Endodermal cell (in vitro differentiated cells): Measurements from ENCODE around the gene TSPAN3. TPM values are rescaled to one million over a fixed set of nuclear protein-coding genes. Genes with fewer than 3 reads are reported as not detected.

ENCODE experiments used
- DNase-seq: peaks from one replicate; pipeline ENCODE4 v3.0.0-alpha.2; 2017
- H3K27ac ChIP-seq: 2 replicates; pipeline ENCODE4 v1.5.1; 2013; ENCODE audit warnings: mild to moderate bottlenecking, low read depth, low read length, moderate library complexity
- H3K27me3 ChIP-seq: 2 replicates; pipeline ENCODE4 v1.6.1; 2013; ENCODE audit warnings: mild to moderate bottlenecking, low read length, moderate library complexity; ENCODE audit not compliant: insufficient read depth, control insufficient read depth, poor library complexity, severe bottlenecking
- H3K36me3 ChIP-seq: 2 replicates; pipeline ENCODE4 v1.7.0; 2013; ENCODE audit warnings: mild to moderate bottlenecking, low read length, moderate library complexity; ENCODE audit not compliant: control insufficient read depth, insufficient read depth
- H3K4me1 ChIP-seq: one replicate; pipeline ENCODE4 v1.7.0; 2013; ENCODE audit warnings: low read length; ENCODE audit not compliant: control insufficient read depth, insufficient read depth
- H3K4me3 ChIP-seq: 2 replicates; pipeline ENCODE4 v1.5.1; 2013; ENCODE audit warnings: mild to moderate bottlenecking, low read length, moderate library complexity
- H3K9ac ChIP-seq: 2 replicates; pipeline ENCODE4 v1.6.1; 2013; ENCODE audit warnings: mild to moderate bottlenecking, low read length, moderate library complexity; ENCODE audit not compliant: poor library complexity, severe bottlenecking; ENCODE audit errors: extremely low read depth
- H3K9me3 ChIP-seq: 2 replicates; pipeline ENCODE4 v1.6.1; 2013; ENCODE audit warnings: mild to moderate bottlenecking, low read length, moderate library complexity; ENCODE audit not compliant: control insufficient read depth
- H3K27ac Mint-ChIP-seq: 2 replicates; pipeline ENCODE4 v1.8.0; 2020; ENCODE audit warnings: mixed read lengths
- H3K27me3 Mint-ChIP-seq: 2 replicates; pipeline ENCODE4 v1.8.0; 2021; ENCODE audit warnings: mild to moderate bottlenecking, mixed read lengths; ENCODE audit not compliant: insufficient read depth
- H3K36me3 Mint-ChIP-seq: 2 replicates; pipeline ENCODE4 v1.8.0; 2020; ENCODE audit warnings: low read depth, mixed read lengths
- H3K4me1 Mint-ChIP-seq: 2 replicates; pipeline ENCODE4 v1.8.0; 2020; ENCODE audit warnings: mixed read lengths
- H3K4me3 Mint-ChIP-seq: 2 replicates; pipeline ENCODE4 v1.8.0; 2020; ENCODE audit warnings: mild to moderate bottlenecking, moderate library complexity, mixed read lengths
- H3K9me3 Mint-ChIP-seq: 2 replicates; pipeline ENCODE4 v1.8.0; 2020; ENCODE audit warnings: mild to moderate bottlenecking, mixed read lengths
- CTCF ChIP-seq: fragments of 200-600 bp; sonication (generic); conservative IDR thresholded peaks from 2 replicates; pipeline ENCODE4 v1.5.0; 2021; ENCODE audit warnings: antibody characterized with exemption, mild to moderate bottlenecking
- WGBS, 2 experiments: methylation state at CpG; one replicate each; pipeline versions ENCODE4 v1.1.5 to v1.1.7; 2013; ENCODE audit warnings: missing lambda C conversion rate in 2 of 2, mixed read lengths in 1 of 2; ENCODE audit not compliant: insufficient coverage in 1 of 2, insufficient read length in 1 of 2; 5-methylcytosine and 5-hydroxymethylcytosine counted together
- total RNA-seq, 2 donors: library from RNA; stranded (reverse); fragmentation: NEBNext Ultra II Directional in 1 of 2; extraction: Animal tissue kit (Norgen Biotek cat#: 25700) in 1 of 2; gene quantifications; 2 replicates in 1 of 2; 3 replicates in 1 of 2; pipeline ENCODE4 v1.2.1, GENCODE V29; 2021

Gene TSPAN3
- total RNA-seq, 2 donors from 2014 or later = 188 to 211 TPM

DNA sequence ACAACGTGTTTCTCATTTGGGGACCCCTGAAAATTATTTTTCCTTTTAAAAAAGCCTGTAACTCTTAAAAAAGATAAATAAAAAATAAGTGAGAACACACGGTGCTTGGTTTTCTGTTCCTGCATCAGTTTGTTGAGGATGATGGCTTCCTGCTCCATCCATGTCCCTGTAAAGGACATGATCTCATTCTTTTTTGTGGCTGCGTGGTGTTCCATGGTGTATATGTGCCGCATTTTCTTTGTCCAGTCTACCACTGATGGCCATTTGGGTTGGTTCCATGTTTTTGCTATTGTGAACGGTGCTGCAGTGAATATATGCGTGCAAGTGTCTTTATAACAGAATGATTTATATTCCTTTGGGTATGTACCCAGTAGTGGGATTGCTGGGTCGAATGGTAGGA lies 2.3 kb downstream of the TSPAN3 start:
- DNase-seq = no peak
- no peak for TF ChIP-seq CTCF
- Mint-ChIP-seq H3K4me1 (peaks cover 28% of the 10 kb centered on the region), H3K9me3 (no peaks in the 10 kb centered on the region), H3K27me3 (peaks cover 2% of the 10 kb centered on the region), H3K36me3 (peaks cover 7% of the 10 kb centered on the region), H3K27ac (no peak overlapping the region), H3K4me3 (no peak overlapping the region)
- peaks cover 18% of the 10 kb centered on the region for H3K36me3 ChIP-seq
- H3K4me1 ChIP-seq = peaks cover 2% of the 10 kb centered on the region
- 97 to 98% methylated on average over 4 to 7 of the region's 7 CpGs for WGBS, 2 experiments
- no peaks in the 10 kb centered on the region for H3K9me3 ChIP-seq
- no peak overlapping the region for H3K27ac ChIP-seq
- no peak overlapping the region for H3K4me3 ChIP-seq
- no peak overlapping the region for H3K9ac ChIP-seq
- H3K27me3 ChIP-seq = no peaks in the 10 kb centered on the region

DNA sequence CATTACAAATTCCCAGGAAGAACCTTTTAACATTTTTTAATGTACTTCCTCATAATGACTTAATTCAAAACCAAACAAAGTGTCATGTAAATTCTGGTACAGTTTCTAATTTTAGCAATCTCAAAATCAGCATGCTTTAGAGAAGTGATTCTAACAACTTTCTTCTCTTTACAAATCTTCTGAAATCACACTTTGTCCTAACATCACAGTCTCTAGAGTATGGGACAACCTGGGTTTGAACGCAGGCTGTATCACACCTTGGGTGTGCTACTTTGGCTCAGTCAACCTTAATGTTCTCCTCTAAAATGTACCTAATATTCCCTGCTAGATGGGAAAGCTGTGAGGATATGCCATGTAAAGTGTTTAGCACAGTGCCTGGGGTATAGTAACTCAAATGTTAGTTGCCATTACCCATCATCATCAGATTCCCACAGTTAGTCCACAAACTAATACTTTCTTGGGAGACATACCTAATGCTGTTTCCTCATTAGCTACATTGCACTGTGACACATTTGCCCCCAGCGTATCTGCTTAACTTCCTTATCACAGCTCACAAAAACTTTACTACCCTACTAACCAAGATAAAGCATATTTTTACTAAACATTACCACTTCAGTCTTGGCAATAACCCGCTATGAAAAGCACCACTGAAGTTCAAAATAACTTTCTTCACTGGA lies 3.1 kb downstream of the TSPAN3 start:
- peaks cover 28% of the 10 kb centered on the region for H3K4me1 Mint-ChIP-seq
- Histone ChIP-seq H3K9me3 (no peaks in the 10 kb centered on the region), H3K36me3 (peaks cover 18% of the 10 kb centered on the region), H3K4me1 (peaks cover 2% of the 10 kb centered on the region), H3K27me3 (no peaks in the 10 kb centered on the region), H3K9ac (no peak overlapping the region), H3K4me3 (peak overlapping the region; percentile 21), H3K27ac (no peak overlapping the region)
- H3K4me3 Mint-ChIP-seq = no peak overlapping the region
- H3K9me3 Mint-ChIP-seq = no peaks in the 10 kb centered on the region
- WGBS, 2 experiments = 94 to 100% methylated on average over 1 to 3 of the region's 3 CpGs
- no peak overlapping the region for H3K27ac Mint-ChIP-seq
- H3K27me3 Mint-ChIP-seq = no peaks in the 10 kb centered on the region
- H3K36me3 Mint-ChIP-seq = peaks cover 7% of the 10 kb centered on the region
- TF ChIP-seq CTCF = no peak
- DNase-seq = no peak

DNA sequence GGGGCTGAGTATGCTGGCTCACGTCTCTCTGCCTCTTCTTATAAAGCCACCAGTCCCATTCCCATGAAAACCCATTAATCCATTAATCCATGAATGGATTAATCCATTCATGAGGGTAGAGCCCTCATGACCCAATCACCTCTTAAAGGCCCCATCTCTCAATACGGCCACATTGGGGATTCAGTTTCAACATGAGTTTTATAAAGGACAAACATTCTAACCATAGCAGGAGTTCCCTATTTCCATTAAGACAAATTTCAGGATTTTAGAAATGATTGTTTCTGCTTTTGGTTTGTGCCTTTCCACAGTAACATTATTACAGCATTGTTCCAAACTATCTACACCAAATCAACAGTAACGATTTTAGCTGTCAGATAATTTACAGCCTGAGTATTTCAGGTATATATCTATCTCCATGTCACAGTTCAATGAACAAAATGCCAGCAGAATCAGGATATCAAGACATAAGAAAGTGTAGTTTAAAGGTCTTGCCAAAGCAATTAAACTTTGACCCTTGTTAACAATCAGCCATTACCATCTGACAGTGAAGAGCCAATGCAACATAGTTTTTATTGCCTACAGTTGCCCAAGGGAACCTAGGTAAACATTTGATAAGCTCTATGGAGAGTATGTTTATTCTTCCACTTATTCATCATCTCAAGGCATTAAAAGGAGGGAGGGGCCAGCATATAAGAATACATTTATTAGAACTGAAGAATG lies 3.8 kb downstream of the TSPAN3 start:
- H3K9me3 Mint-ChIP-seq = no peaks in the 10 kb centered on the region
- no peak for DNase-seq
- Histone ChIP-seq H3K27ac (no peak overlapping the region), H3K4me1 (peaks cover 2% of the 10 kb centered on the region), H3K27me3 (no peaks in the 10 kb centered on the region), H3K4me3 (peak overlapping the region; percentile 21), H3K36me3 (peaks cover 18% of the 10 kb centered on the region), H3K9ac (no peak overlapping the region), H3K9me3 (no peaks in the 10 kb centered on the region)
- 47 to 82% methylated on average over 2 to 3 of the region's 3 CpGs for WGBS, 2 experiments
- H3K4me1 Mint-ChIP-seq = peaks cover 27% of the 10 kb centered on the region
- H3K27ac Mint-ChIP-seq = no peak overlapping the region
- peaks cover 7% of the 10 kb centered on the region for H3K36me3 Mint-ChIP-seq
- H3K4me3 Mint-ChIP-seq = no peak overlapping the region
- TF ChIP-seq CTCF = no peak
- no peaks in the 10 kb centered on the region for H3K27me3 Mint-ChIP-seq
